HG03066 (cell line): ENCODE measurements around the gene CLEC1A.
"Not testable (repeated sequence)": the region's sequence is repeated elsewhere in the genome, so short reads cannot be mapped to it uniquely, and the experiment has no call there.

Experiments used
- ATAC-seq: cut with Tn5 transposase; IDR thresholded peaks from one replicate; pipeline ENCODE4 v1.9.1; 2021; ENCODE audit warnings: low read depth; ENCODE audit not compliant: unreplicated experiment

Gene CLEC1A

DNA sequence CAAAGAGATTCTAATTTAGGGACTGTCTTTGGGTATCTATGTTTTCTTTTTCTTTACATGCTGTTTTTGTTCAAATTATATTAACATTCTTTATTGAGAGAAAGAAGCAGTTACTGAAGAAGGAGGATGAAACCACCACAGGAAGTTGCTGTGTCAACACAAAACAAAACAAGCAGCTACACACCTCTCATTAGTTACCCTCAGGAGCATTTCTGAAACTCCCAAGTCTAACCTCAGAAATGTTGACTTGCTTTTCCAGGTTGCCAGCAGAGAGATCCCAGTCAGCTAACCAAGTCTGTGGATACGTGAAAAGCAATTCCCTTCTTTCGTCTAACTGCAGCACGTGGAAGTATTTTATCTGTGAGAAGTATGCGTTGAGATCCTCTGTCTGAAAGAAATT, 33.5 kb downstream of the CLEC1A start:
- ATAC-seq, result no peak

DNA sequence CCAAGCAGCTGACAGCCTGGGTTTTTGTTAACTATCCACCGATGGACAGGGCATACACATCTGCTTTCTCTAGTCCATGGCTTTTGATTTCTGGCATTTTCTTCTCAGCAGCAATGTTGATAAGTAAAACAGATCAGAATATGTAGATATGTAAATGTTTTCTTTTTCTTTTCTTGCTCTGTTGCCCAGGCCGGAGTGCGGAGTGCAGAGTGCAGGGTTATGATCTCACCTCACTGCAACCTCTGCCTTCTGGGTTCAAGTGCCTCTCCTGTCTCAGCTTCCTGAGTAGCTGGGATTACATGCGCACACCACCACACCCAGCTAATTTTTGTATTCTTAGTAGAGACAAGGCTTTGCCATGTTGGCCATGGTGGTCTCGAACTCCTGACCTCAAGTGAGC, 40.4 kb downstream of the CLEC1A start:
- ATAC-seq, result no peak

DNA sequence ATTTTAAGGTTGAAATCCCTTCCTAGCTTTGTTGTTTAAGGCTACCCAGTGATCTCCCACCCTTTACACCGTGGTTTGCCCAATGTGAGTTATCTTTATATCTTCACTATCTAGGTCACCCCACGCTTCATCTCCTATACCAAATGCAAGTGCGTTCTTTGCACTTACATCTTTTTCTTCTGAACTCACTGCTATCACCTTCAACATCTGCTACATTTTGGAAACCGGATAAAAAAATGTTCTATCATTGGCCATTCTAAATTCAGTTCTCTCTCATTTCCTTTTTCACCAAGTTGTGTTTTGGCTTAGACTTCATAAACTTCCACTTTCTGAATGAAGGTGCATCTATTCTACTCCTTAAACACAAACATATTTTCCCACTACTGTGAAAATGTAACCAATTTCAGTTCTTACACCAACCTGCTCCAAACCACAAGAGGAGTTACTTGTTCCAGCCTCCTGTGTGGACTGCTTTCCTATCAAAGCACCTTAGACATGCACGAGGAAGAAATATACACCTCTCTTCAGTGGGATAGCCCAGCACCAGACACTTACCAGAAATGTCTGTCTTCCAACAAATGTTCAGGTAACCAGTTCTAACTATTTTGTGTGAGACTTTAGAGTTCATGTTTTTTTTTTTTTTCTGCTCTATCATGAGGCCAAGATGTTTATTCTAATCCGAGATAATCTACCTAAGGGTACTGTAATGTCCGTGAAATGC, 46.4 kb downstream of the CLEC1A start:
- ATAC-seq, result no peak

DNA sequence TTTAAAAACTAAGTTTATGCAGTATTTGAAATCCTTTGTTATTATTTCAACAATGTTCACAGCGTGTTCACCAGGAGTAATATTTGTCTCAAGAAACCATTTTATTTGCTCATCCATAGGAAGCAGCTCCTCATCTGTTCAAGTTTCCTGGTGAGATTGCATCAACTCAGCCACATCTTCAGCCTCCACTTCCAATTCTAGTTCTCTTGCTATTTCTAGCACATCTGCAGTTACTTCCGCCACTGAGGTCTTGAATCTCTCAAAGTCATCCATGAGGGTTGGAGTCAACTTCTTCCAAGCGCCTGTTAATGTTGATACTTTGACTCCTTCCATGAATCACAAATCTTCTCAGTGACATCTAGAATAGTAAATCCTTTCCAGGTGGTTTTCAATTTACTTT, 50.3 kb downstream of the CLEC1A start:
- ATAC-seq, result no peak

DNA sequence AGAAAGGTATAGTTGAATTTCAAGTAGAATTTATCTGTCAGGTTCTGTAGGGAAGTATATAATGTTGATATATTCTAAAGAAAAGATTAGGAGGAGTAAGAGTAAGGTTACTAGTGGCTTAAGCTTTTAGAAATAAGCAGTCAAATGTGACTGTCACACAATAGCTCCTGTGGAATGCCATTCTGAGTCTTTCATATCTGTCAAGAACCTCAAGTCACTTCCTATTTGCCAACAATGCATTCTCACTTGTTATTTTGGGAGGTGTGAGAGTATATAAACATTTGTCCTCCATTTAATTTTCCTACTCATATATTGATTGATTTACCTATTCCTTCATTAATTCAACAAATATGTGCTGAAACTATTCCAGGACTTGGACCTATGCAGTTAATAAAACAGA, 56.6 kb downstream of the CLEC1A start:
- ATAC-seq, result no peak

DNA sequence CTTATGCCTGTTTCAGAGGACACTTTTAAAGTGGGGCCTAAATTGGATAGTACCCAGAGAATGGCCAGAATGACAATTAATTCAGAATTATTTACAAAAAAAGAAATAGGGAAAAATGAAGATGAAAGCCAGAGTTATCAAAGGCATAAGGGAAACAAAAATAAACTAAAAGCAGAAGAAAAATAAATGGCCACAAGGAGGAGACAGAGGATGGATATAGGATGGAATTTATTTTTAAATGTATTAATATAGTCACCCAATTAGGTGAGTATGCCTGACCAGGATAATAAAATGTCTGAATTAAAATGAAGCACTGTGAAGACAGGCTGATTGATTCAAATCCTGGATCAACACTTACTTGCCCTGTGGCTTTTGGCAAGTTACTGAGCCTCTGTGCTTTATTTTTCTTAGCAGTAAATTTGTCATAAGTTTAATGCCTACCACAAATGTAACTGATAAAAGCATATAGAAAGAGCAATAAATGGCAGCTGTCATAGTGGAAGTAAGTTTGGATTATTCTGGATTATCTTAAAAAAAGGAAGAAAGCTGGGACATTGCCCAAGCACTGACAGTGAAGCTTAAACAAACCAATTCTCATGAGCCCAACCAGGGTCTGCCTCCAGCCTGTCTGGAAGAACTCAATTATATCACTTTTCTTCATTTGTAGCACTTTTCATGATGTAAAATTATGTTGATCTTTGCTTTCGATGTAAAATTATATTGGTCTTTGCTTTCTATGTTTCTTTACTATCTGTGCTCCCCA, 64.8 kb downstream of the CLEC1A start:
- ATAC-seq, result no peak

DNA sequence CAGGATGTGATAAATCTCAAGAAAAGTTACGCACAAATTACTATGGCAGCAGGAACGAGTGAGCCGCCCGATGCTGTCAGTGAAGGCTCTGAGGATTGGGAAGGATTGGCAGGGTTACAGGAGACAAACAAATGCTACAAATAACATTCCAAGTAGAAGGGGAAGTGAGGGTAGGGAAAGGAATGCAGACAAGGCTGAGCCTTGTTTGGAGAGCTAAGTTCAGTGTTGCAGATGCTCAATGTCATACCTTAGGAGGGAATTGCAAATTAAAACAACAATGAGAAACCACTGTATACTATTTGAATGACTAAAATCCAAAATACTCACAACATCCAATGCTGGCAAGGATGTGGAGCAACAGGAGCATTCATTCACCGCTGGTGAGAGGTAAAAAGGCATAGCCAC, 67.0 kb downstream of the CLEC1A start:
- ATAC-seq, result no peak

DNA sequence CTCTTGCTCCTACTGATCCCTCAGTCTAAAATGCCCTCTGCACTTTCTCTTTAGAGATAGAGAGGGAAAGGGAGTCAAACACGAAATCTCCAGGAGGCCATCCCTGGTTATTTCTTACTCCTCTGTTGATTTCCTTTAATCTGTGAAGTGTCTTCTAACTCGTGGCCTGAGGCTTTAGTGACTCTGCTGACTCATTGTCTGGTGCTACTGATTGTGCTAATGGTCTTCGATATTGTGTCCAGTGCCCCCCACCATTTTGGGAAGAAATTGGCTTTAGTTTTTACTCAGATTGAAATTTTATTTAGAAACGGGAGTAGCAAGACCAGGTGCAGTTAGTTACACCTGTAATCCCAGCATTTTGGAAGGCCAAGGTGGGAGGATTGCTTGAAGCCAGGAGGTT, 67.5 kb downstream of the CLEC1A start:
- ATAC-seq, result no peak

DNA sequence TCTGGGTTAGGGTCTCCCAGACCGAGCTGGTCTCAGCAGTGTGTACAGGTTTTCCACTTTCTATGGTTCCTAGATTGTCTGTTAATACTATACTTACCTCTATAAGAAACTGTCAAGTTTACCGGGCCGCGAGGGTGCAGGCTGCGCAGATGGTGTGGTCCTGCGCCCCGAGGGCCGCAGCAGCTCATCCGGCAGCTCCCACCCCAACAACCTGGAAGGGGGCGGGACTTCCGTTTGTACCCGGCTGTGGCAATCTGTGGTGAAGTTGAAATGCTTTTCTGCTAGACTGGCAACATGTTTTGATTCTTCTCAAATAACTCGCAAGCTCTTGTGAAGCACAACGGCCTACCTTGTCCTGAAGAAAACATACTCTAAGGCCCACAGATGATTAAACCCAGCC, 68.3 kb downstream of the CLEC1A start, which contains the start of gene CLEC9A:
Gene CLEC9A (plus strand): TSS at position 237 of the 400 bp plus-strand sequence. CDS start 22,006 bp downstream, outside the sequence.
- no peak for ATAC-seq

DNA sequence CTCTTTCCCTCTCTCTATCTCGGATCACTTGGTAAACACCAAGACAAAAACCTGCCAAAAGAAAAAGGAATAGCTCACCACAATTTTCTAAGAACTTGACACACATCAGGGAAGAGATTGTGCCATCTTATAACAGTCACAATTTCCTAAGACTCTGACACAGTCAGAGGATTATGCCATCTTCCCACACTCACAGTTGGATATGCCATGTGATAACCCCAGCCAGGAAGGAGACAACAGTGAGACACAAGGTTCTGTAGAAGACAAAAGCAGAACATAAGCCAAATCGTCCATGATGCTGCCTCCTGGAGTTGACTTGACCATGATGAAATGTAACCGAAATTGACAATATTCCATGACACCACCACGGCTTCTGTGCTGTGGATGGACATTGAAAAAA, 71.1 kb downstream of the CLEC1A start:
- ATAC-seq, result no peak

DNA sequence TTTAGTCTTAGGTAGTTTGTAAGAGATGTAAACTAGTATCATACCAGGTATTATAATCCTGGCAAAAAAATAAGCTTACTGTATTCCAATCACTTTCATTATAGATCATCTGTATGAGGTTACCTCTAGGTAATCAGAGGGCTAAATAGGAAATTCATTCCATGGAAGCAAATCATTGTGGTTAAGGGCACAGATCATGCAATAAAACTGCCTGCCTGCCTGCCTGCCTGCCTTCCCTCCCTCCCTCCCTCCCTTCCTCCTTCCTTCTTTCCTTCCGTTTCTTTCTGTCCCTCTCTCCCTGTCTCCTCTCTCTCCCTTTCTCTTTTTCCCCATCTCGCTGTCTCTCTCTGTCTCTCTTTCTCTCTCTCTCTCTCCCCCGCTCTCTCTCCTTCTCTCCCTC, 71.5 kb downstream of the CLEC1A start:
- no peak for ATAC-seq

DNA sequence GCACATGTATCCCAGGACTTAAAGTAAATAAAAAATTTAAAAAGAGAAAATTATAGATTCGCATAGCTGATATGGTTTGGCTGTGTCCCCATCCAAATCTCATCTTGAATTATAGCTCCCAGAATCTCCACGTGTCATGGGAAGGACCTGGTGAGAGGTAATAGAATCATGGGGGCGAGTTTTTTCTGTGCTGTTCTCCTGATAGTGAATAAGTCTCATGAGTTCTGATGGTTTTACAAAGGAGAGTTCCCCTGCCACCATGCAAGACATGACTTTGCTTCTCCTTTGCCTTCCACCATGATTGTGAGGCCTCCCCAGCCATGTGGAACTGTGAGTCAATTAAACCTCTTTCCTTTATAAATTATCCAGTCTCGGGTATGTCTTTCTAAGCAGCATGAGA, 72.1 kb downstream of the CLEC1A start:
- not testable (repeated sequence) for ATAC-seq

DNA sequence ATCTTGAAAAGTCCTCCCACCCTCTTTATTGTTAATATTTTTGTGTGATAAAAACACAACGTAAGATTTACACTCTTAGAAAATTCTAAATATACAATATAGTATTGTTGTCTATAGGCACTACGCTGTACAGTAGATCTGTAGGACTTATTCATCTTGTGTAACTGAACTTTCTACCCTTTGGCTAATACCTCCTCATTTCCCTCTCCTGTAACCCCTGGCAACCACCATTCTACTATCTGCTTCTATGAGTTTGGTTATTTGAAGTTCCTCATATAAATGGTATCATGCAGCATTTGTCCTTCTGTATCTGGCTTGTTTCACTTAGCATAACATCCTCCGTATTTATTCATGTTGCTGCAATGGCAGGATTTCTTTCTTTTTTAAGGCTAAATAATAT, 73.5 kb downstream of the CLEC1A start:
- no peak for ATAC-seq

DNA sequence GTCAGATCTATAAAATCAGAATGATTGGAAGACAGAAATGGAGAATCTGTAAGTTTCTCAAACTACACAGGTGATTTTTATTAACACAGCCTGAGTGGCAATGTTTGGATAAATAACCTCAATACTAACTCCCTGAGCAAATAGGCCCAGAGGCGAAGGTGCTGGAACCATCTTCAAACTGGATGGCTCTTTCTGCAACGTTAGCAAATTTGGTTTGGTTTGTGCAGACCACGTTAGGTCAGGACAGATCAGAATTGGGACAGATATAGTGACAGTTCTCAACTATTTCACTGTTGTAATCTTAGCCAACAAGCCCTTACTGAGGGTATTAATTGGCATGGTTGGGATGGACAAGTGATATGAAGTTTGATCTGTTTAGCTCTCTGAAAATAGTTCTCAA, 77.4 kb downstream of the CLEC1A start:
- no peak for ATAC-seq
